H1 (cell line): ENCODE data around the gene PRR7. TPM values are rescaled to one million over a fixed set of nuclear protein-coding genes. Genes with fewer than 3 reads are reported as not detected.
A peak's percentile ranks its signal among the peaks of the same experiment; 100 is the strongest.

ENCODE experiments used
- CTCF ChIA-PET: fragments of 300-600 bp; sonication (Branson Sonifier 250); formaldehyde crosslinking; loops from one replicate; lab custom pipeline; 2021; ENCODE audit not compliant: partially characterized antibody; lab: Charles Lee
- POLR2A ChIA-PET: fragments of 300-600 bp; sonication (Branson Sonifier 250); formaldehyde crosslinking; loops from one replicate; lab custom pipeline; 2021; ENCODE audit warnings: inconsistent platforms; ENCODE audit not compliant: partially characterized antibody; lab: Charles Lee
- DNase-seq, 2 experiments: peaks; one replicate each; pipeline versions ENCODE4 v3.0.0 to v3.0.0-alpha.2; 2010 to 2022; ENCODE audit warnings: low spot score in 2 of 2, low read depth in 1 of 2, mixed read lengths in 1 of 2
- FAIRE-seq: peaks from 2 replicates; lab custom pipeline; 2011; peaks lifted over from hg19 to GRCh38; lab: Jason Lieb, UNC
- H2AFZ ChIP-seq: 2 replicates; pipeline ENCODE4 v1.8.1; 2012; ENCODE audit warnings: low read length, inconsistent platforms
- H2AK5ac ChIP-seq: 2 replicates; pipeline ENCODE4 v1.6.1; 2013; ENCODE audit warnings: low read depth, low read length
- H2BK120ac ChIP-seq: replicated peaks from 2 replicates; pipeline ENCODE3; 2013; ENCODE audit warnings: low read depth, low read length, inconsistent platforms
- H2BK12ac ChIP-seq: 2 replicates; pipeline ENCODE4 v1.6.1; 2013; ENCODE audit warnings: low read depth, low read length
- H2BK15ac ChIP-seq: 2 replicates; pipeline ENCODE4 v1.6.1; 2013; ENCODE audit warnings: low read length
- H2BK20ac ChIP-seq: 2 replicates; pipeline ENCODE4 v1.6.1; 2013; ENCODE audit warnings: low read length
- H2BK5ac ChIP-seq: 2 replicates; pipeline ENCODE4 v1.6.1; 2013; ENCODE audit warnings: low read depth, low read length
- H3K14ac ChIP-seq: 2 replicates; pipeline ENCODE4 v1.6.1; 2013; ENCODE audit warnings: inconsistent platforms; ENCODE audit not compliant: insufficient read length
- H3K18ac ChIP-seq: 2 replicates; pipeline ENCODE4 v1.6.1; 2013; ENCODE audit warnings: low read length; ENCODE audit errors: extremely low read depth
- H3K23ac ChIP-seq: 2 replicates; pipeline ENCODE4 v1.6.1; 2013; ENCODE audit warnings: inconsistent platforms; ENCODE audit not compliant: insufficient read length
- H3K23me2 ChIP-seq: 2 replicates; pipeline ENCODE4 v1.6.1; 2013; ENCODE audit warnings: low read depth, low read length
- H3K27ac ChIP-seq: 2 replicates; pipeline ENCODE4 v1.6.1; 2011; ENCODE audit warnings: low read depth, low read length, inconsistent platforms
- H3K27me3 ChIP-seq, 4 experiments: replicated peaks in 1 of 4; 1 replicate in 1 of 4; 2 replicates in 3 of 4; pipeline versions ENCODE4 v1.6.1 to v1.8.1; 2011 to 2013; ENCODE audit warnings: low read length in 3 of 4, mild to moderate bottlenecking in 3 of 4, inconsistent platforms in 2 of 4, mixed read lengths in 2 of 4, moderate library complexity in 1 of 4; ENCODE audit not compliant: control insufficient read depth in 3 of 4, insufficient read depth in 3 of 4; ENCODE audit errors: extremely low read depth in 1 of 4
- H3K36me3 ChIP-seq, 4 experiments: 2 replicates each; pipeline versions ENCODE4 v1.6.1 to v1.8.1; 2011 to 2013; ENCODE audit warnings: mild to moderate bottlenecking in 4 of 4, low read length in 3 of 4, moderate library complexity in 2 of 4, control low read depth in 1 of 4, inconsistent platforms in 1 of 4; ENCODE audit not compliant: insufficient read depth in 4 of 4, control insufficient read depth in 2 of 4
- H3K4ac ChIP-seq: replicated peaks from 2 replicates; pipeline ENCODE3; 2013; ENCODE audit warnings: low read length, low read depth, mixed read lengths, inconsistent platforms; ENCODE audit not compliant: insufficient read length
- H3K4me1 ChIP-seq, 4 experiments: replicated peaks in 1 of 4; 1 replicate in 1 of 4; 2 replicates in 3 of 4; pipeline versions ENCODE4 v1.6.1 to v1.8.1; 2011 to 2013; ENCODE audit warnings: low read length in 3 of 4, inconsistent platforms in 2 of 4, mixed read lengths in 1 of 4; ENCODE audit not compliant: insufficient read depth in 4 of 4, control insufficient read depth in 3 of 4
- H3K4me2 ChIP-seq, 2 experiments: 2 replicates each; pipeline versions ENCODE4 v1.6.1 to v1.8.1; 2011 to 2013; ENCODE audit warnings: low read depth in 2 of 2, low read length in 2 of 2, control low read depth in 1 of 2, inconsistent platforms in 1 of 2, mild to moderate bottlenecking in 1 of 2; ENCODE audit not compliant: insufficient read depth in 1 of 2
- H3K4me3 ChIP-seq, 4 experiments: fragments of 200-600, 300-600 bp in 1 of 4; sonication (generic), shearing (Covaris generic), sonication (Bioruptor Twin) in 1 of 4; 2 replicates each; pipeline versions ENCODE4 v1.5.1 to v1.8.1; 2011 to 2016; ENCODE audit warnings: low read length in 4 of 4, low read depth in 3 of 4, control low read depth in 2 of 4, inconsistent platforms in 2 of 4, mild to moderate bottlenecking in 2 of 4, mixed read lengths in 1 of 4, moderate library complexity in 1 of 4; ENCODE audit not compliant: insufficient read depth in 2 of 4; ENCODE audit errors: extremely low read depth in 1 of 4
- H3K56ac ChIP-seq: replicated peaks from 2 replicates; pipeline ENCODE3; 2013; ENCODE audit warnings: low read depth, mild to moderate bottlenecking, mixed read lengths, low read length, inconsistent platforms; ENCODE audit not compliant: insufficient read length
- H3K79me1 ChIP-seq: 2 replicates; pipeline ENCODE4 v1.6.1; 2013; ENCODE audit warnings: low read depth, low read length, control low read depth
- H3K79me2 ChIP-seq, 2 experiments: 2 replicates each; pipeline versions ENCODE4 v1.6.1 to v1.8.1; 2012 to 2013; ENCODE audit warnings: low read length in 2 of 2, mild to moderate bottlenecking in 2 of 2, inconsistent platforms in 1 of 2; ENCODE audit not compliant: insufficient read depth in 2 of 2, control insufficient read depth in 1 of 2
- H3K9ac ChIP-seq, 4 experiments: replicated peaks in 1 of 4; 1 replicate in 1 of 4; 2 replicates in 3 of 4; pipeline versions ENCODE4 v1.6.1 to v1.8.1; 2011 to 2013; ENCODE audit warnings: low read depth in 3 of 4, low read length in 3 of 4, control low read depth in 2 of 4, mild to moderate bottlenecking in 2 of 4, moderate library complexity in 2 of 4, inconsistent platforms in 1 of 4; ENCODE audit errors: extremely low read depth in 1 of 4
- H3K9me3 ChIP-seq, 2 experiments: 2 replicates each; pipeline versions ENCODE4 v1.6.1 to v1.8.1; 2012 to 2013; ENCODE audit warnings: mild to moderate bottlenecking in 2 of 2, moderate library complexity in 2 of 2, control low read depth in 1 of 2, inconsistent platforms in 1 of 2, low read depth in 1 of 2, low read length in 1 of 2, mixed read lengths in 1 of 2; ENCODE audit not compliant: insufficient read depth in 2 of 2
- H4K20me1 ChIP-seq, 2 experiments: replicated peaks in 1 of 2; 2 replicates each; pipeline versions ENCODE3 to v1.8.1; 2011 to 2013; ENCODE audit warnings: inconsistent platforms in 2 of 2, low read length in 2 of 2, mild to moderate bottlenecking in 1 of 2; ENCODE audit not compliant: insufficient read depth in 2 of 2, control insufficient read depth in 1 of 2
- H4K5ac ChIP-seq: 2 replicates; pipeline ENCODE4 v1.6.1; 2013; ENCODE audit warnings: low read length, low read depth, mixed read lengths, inconsistent platforms; ENCODE audit not compliant: insufficient read length
- H4K8ac ChIP-seq: 2 replicates; pipeline ENCODE4 v1.8.0; 2013; ENCODE audit warnings: mild to moderate bottlenecking, moderate library complexity, low read length, inconsistent platforms; ENCODE audit not compliant: insufficient read depth; ENCODE audit errors: extremely low read depth
- H4K91ac ChIP-seq: replicated peaks from 2 replicates; pipeline ENCODE3; 2013; ENCODE audit warnings: low read length, mixed read lengths, inconsistent platforms; ENCODE audit not compliant: insufficient read length
- CHD1 ChIP-seq: IDR thresholded peaks from 2 replicates; pipeline ENCODE4 v1.6.1; 2012; ENCODE audit warnings: low read depth, low read length, improper control_type of control experiment
- GABPA ChIP-seq: IDR thresholded peaks from 2 replicates; pipeline ENCODE4 v1.6.1; 2011; ENCODE audit warnings: mild to moderate bottlenecking, low read length, moderate library complexity, borderline replicate concordance; ENCODE audit not compliant: insufficient read depth
- SP1 ChIP-seq: IDR thresholded peaks from 2 replicates; pipeline ENCODE4 v1.6.1; 2011; ENCODE audit warnings: low read depth, low read length
- SRF ChIP-seq: IDR thresholded peaks from 2 replicates; pipeline ENCODE4 v1.6.1; 2011; ENCODE audit warnings: mild to moderate bottlenecking, low read depth, low read length, moderate library complexity
- WGBS, 2 experiments: shearing (Covaris generic) in 1 of 2; methylation state at CpG; one replicate each; pipeline versions ENCODE4 v1.1.6 to v1.1.7; 2013 to 2015; ENCODE audit warnings: low lambda C conversion rate in 2 of 2, mixed read lengths in 2 of 2, inconsistent platforms in 1 of 2, low coverage in 1 of 2, missing lambda C conversion rate in 1 of 2; ENCODE audit not compliant: insufficient replicate concordance in 2 of 2, insufficient coverage in 1 of 2, insufficient read length in 1 of 2; ENCODE audit errors: extremely low coverage in 1 of 2, missing lambda C conversion rate in 1 of 2; 5-methylcytosine and 5-hydroxymethylcytosine counted together
- polyA plus RNA-seq, 7 experiments: library from polyadenylated mRNA; depleted of rRNA in 3 of 7; stranded (reverse) in 5 of 7; unstranded in 2 of 7; fragments of >200 nt in 5 of 7; fragments of 200-250 nt in 2 of 7; gene quantifications; 1 replicate in 5 of 7; 2 replicates in 1 of 7; 4 replicates in 1 of 7; pipeline versions ENCODE4 v1.2.1 to v1.2.3, GENCODE V29; 2011 to 2013; ENCODE audit warnings: missing spikeins in 2 of 7, mixed read lengths in 2 of 7
- total RNA-seq: library from RNA; stranded (reverse); fragmentation: NEBNext Ultra II Directional; extraction: Animal tissue kit (Norgen Biotek cat#: 25700); gene quantifications from 2 replicates; pipeline ENCODE4 v1.2.1, GENCODE V29; 2021

PRR7 gene
- total and polyA plus RNA-seq, 2 of the 8 experiments (the other 6 are each of a cell fraction or from before 2014, with no cell fraction given), result 8.0 to 11.8 TPM

- 94% methylated on average over 31 of the region's 54 CpGs; no CpG with 5 or more reads in 1 of the 2 experiments for WGBS, 2 experiments
- H3K27ac ChIP-seq, result no peak overlapping the region
- H3K23me2 ChIP-seq, result peaks cover 3% of the 10 kb centered on the region; the same call in 1 of the 2 replicates
- H3K79me1 ChIP-seq, result peaks cover 7% of the 10 kb centered on the region; the same call in 1 of the 2 replicates
- H3K23ac ChIP-seq, result no peak overlapping the region
- H3K4me3 ChIP-seq, result no peak overlapping the region
- DNase-seq (no peak), FAIRE-seq (no peak)
- H2BK5ac ChIP-seq, result no peak overlapping the region; the same call in 1 of the 2 replicates
- POLR2A ChIA-PET, result interaction anchor here (0.8 to 67.5 kb wide), 10 partner anchors 12 to 126 kb away, joined by 3 to 3349 read pairs (median 4); partner anchors contain the start of genes DBN1, DDX41, DOK3 and PDLIM7
- no peak overlapping the region for H3K18ac ChIP-seq
- peaks cover 6 to 10% of the 10 kb centered on the region in 2 experiments for H4K20me1 ChIP-seq
- H2AFZ ChIP-seq, result no peak overlapping the region
- CTCF ChIA-PET, result interaction anchor here (0.8 to 12.7 kb wide), 17 partner anchors 13 to 714 kb away, joined by 3 to 306 read pairs (median 4); partner anchors contain the start of genes DDX41, DOK3 and PDLIM7
- H2AK5ac ChIP-seq, result no peak overlapping the region
- peaks cover 0 to 8% of the 10 kb centered on the region in 2 experiments; a peak in 1 of 4 replicates for H3K79me2 ChIP-seq
- H3K9ac ChIP-seq, result no peak overlapping the region; a peak in 1 of 7 replicates
- no peak overlapping the region for H3K56ac ChIP-seq
- no peak overlapping the region for H4K5ac ChIP-seq
- no peak overlapping the region for H2BK12ac ChIP-seq
- H2BK20ac ChIP-seq, result no peak overlapping the region
- H2BK15ac ChIP-seq, result no peak overlapping the region
- peak overlapping the region; percentile 6; the same call in 1 of the 2 replicates for H4K8ac ChIP-seq
- H3K9me3 ChIP-seq, result no peaks in the 10 kb centered on the region
- H3K4me2 ChIP-seq, result no peak overlapping the region
- H3K4ac ChIP-seq, result no peak overlapping the region
- no peak overlapping the region for H2BK120ac ChIP-seq
- no peaks in the 10 kb centered on the region for H3K27me3 ChIP-seq
- no peak overlapping the region for H3K14ac ChIP-seq
- H3K4me1 ChIP-seq, result peaks cover 0 to 27% (median 24%) of the 10 kb centered on the region in 4 experiments; a peak in 6 of 7 replicates
- peaks cover 25 to 42% (median 35%) of the 10 kb centered on the region in 4 experiments for H3K36me3 ChIP-seq
- no peak overlapping the region for H4K91ac ChIP-seq
- TF ChIP-seq CHD1 (no peak), SRF (no peak), SP1 (no peak), GABPA (0 out of 2 replicates have a peak, but pooled peaks have one; percentile 11)
Measured at GRCh38 chr5:177491983-177492746, 45.6 kb downstream of the PRR7 start.
